Astrocyte (in vitro differentiated cells and primary cell): ENCODE results near the gene GALNT8. TPM values are rescaled to one million over a fixed set of nuclear protein-coding genes. Genes with fewer than 3 reads are reported as not detected.

Experiments used
- DNase-seq: peaks from one replicate; pipeline ENCODE4 v3.0.0-alpha.2; 2010; ENCODE audit warnings: low read depth
- FAIRE-seq: peaks from 2 replicates; lab custom pipeline; 2011; peaks lifted over from hg19 to GRCh38; lab: Jason Lieb, UNC
- H2AFZ ChIP-seq: 2 replicates; pipeline ENCODE4 v1.6.0; 2012; ENCODE audit warnings: low read depth, low read length, inconsistent platforms
- H3K27ac ChIP-seq: 2 replicates; pipeline ENCODE4 v1.5.1; 2011; ENCODE audit warnings: low read depth, low read length, inconsistent platforms
- H3K27me3 ChIP-seq: 2 replicates; pipeline ENCODE4 v1.6.0; 2011; ENCODE audit warnings: low read length, inconsistent platforms; ENCODE audit not compliant: insufficient read depth
- H3K36me3 ChIP-seq: 2 replicates; pipeline ENCODE4 v1.5.1; 2011; ENCODE audit warnings: low read length, inconsistent platforms; ENCODE audit not compliant: insufficient read depth
- H3K4me1 ChIP-seq: 2 replicates; pipeline ENCODE4 v1.5.1; 2011; ENCODE audit warnings: low read length, inconsistent platforms; ENCODE audit not compliant: insufficient read depth
- H3K4me2 ChIP-seq: 2 replicates; pipeline ENCODE4 v1.6.0; 2012; ENCODE audit warnings: low read length, inconsistent platforms
- H3K4me3 ChIP-seq: 2 replicates; pipeline ENCODE4 v1.5.1; 2011; ENCODE audit warnings: low read depth, mild to moderate bottlenecking, low read length, inconsistent platforms; ENCODE audit not compliant: insufficient read depth
- H3K79me2 ChIP-seq: 2 replicates; pipeline ENCODE4 v1.6.0; 2012; ENCODE audit warnings: mild to moderate bottlenecking, low read length, inconsistent platforms; ENCODE audit not compliant: insufficient read depth
- H3K9ac ChIP-seq: 2 replicates; pipeline ENCODE4 v1.6.0; 2012; ENCODE audit warnings: mild to moderate bottlenecking, low read length, inconsistent platforms
- H3K9me3 ChIP-seq: 2 replicates; pipeline ENCODE4 v1.5.1; 2012; ENCODE audit warnings: low read depth, mild to moderate bottlenecking, low read length, inconsistent platforms; ENCODE audit not compliant: insufficient read depth
- H4K20me1 ChIP-seq: 2 replicates; pipeline ENCODE4 v1.6.0; 2012; ENCODE audit warnings: low read length, inconsistent platforms; ENCODE audit not compliant: insufficient read depth
- H3K27ac Mint-ChIP-seq: one replicate; pipeline ENCODE4 v1.8.0; 2021; ENCODE audit warnings: mild to moderate bottlenecking, mixed read lengths; ENCODE audit not compliant: unreplicated experiment
- H3K27me3 Mint-ChIP-seq: one replicate; pipeline ENCODE4 v1.8.0; 2021; ENCODE audit warnings: low read depth, mixed read lengths; ENCODE audit not compliant: unreplicated experiment
- H3K36me3 Mint-ChIP-seq: one replicate; pipeline ENCODE4 v1.8.0; 2021; ENCODE audit warnings: low read depth, mixed read lengths; ENCODE audit not compliant: unreplicated experiment
- H3K4me1 Mint-ChIP-seq: one replicate; pipeline ENCODE4 v1.8.0; 2021; ENCODE audit warnings: low read depth, mixed read lengths; ENCODE audit not compliant: unreplicated experiment
- H3K4me3 Mint-ChIP-seq: one replicate; pipeline ENCODE4 v1.8.0; 2021; ENCODE audit warnings: mild to moderate bottlenecking, moderate library complexity, mixed read lengths; ENCODE audit not compliant: unreplicated experiment
- H3K9me3 Mint-ChIP-seq: one replicate; pipeline ENCODE4 v1.8.0; 2021; ENCODE audit warnings: mild to moderate bottlenecking, mixed read lengths; ENCODE audit not compliant: unreplicated experiment
- CTCF ChIP-seq: IDR thresholded peaks from 2 replicates; pipeline ENCODE4 v1.5.1; 2011; ENCODE audit warnings: low read depth, mild to moderate bottlenecking, inconsistent platforms, low read length, moderate library complexity; ENCODE audit not compliant: insufficient read depth
- EZH2 ChIP-seq: IDR thresholded peaks from 2 replicates; pipeline ENCODE4 v1.6.1; 2012; ENCODE audit warnings: mild to moderate bottlenecking, low read length, inconsistent platforms; ENCODE audit not compliant: insufficient read depth
- total RNA-seq: library from RNA; stranded (reverse); gene quantifications from 2 replicates; pipeline ENCODE4 v1.2.1, GENCODE V29; 2021

Gene GALNT8
- total RNA-seq, 1 donor from 2014 or later: 6.4 TPM

GRCh38 chr12:4681732-4682131 lies 38.5 kb upstream of the GALNT8 start:
- Histone ChIP-seq H2AFZ (no peak overlapping the region), H3K9ac (no peak overlapping the region), H3K4me3 (no peak overlapping the region), H3K4me1 (no peaks in the 10 kb centered on the region), H3K79me2 (no peaks in the 10 kb centered on the region), H3K27ac (no peak overlapping the region), H3K9me3 (no peaks in the 10 kb centered on the region), H3K27me3 (no peaks in the 10 kb centered on the region), H3K36me3 (peaks cover 20% of the 10 kb centered on the region), H4K20me1 (no peaks in the 10 kb centered on the region), H3K4me2 (no peak overlapping the region)
- DNase-seq (no peak), FAIRE-seq (no peak)
- H3K9me3 Mint-ChIP-seq: peaks cover 2% of the 10 kb centered on the region
- peaks cover 6% of the 10 kb centered on the region for H3K4me1 Mint-ChIP-seq
- H3K27me3 Mint-ChIP-seq: no peaks in the 10 kb centered on the region
- H3K27ac Mint-ChIP-seq: no peak overlapping the region
- peaks cover 12% of the 10 kb centered on the region for H3K36me3 Mint-ChIP-seq
- no peak overlapping the region for H3K4me3 Mint-ChIP-seq
- TF ChIP-seq CTCF: no peak
- no peak for TF ChIP-seq EZH2

GRCh38 chr12:4685317-4685716 lies 34.9 kb upstream of the GALNT8 start:
- DNase-seq (no peak), FAIRE-seq (no peak)
- H4K20me1 ChIP-seq: no peaks in the 10 kb centered on the region
- H3K27me3 ChIP-seq: no peaks in the 10 kb centered on the region
- no peaks in the 10 kb centered on the region for H3K79me2 ChIP-seq
- no peak overlapping the region for H3K4me2 ChIP-seq
- no peak overlapping the region for H3K4me3 ChIP-seq
- Mint-ChIP-seq H3K9me3 (no peaks in the 10 kb centered on the region), H3K27ac (no peak overlapping the region), H3K4me1 (peaks cover 3% of the 10 kb centered on the region), H3K36me3 (peaks cover 15% of the 10 kb centered on the region), H3K4me3 (no peak overlapping the region), H3K27me3 (no peaks in the 10 kb centered on the region)
- no peak overlapping the region for H2AFZ ChIP-seq
- no peak overlapping the region for H3K9ac ChIP-seq
- no peak overlapping the region for H3K27ac ChIP-seq
- no peak for TF ChIP-seq CTCF
- TF ChIP-seq EZH2: no peak
- peaks cover 31% of the 10 kb centered on the region for H3K36me3 ChIP-seq
- no peaks in the 10 kb centered on the region for H3K4me1 ChIP-seq
- H3K9me3 ChIP-seq: no peaks in the 10 kb centered on the region

- Histone ChIP-seq H3K27me3 (no peaks in the 10 kb centered on the region), H3K27ac (no peak overlapping the region), H3K4me1 (no peaks in the 10 kb centered on the region), H3K9ac (no peak overlapping the region), H4K20me1 (no peaks in the 10 kb centered on the region), H3K9me3 (no peaks in the 10 kb centered on the region), H3K4me3 (no peak overlapping the region), H3K36me3 (peaks cover 14% of the 10 kb centered on the region), H2AFZ (no peak overlapping the region), H3K79me2 (no peaks in the 10 kb centered on the region), H3K4me2 (no peak overlapping the region)
- Mint-ChIP-seq H3K27ac (no peak overlapping the region), H3K9me3 (peaks cover 2% of the 10 kb centered on the region), H3K27me3 (no peaks in the 10 kb centered on the region), H3K36me3 (peaks cover 10% of the 10 kb centered on the region), H3K4me1 (no peaks in the 10 kb centered on the region), H3K4me3 (no peak overlapping the region)
- no peak for DNase-seq
- FAIRE-seq: no peak
- TF ChIP-seq EZH2: no peak
- TF ChIP-seq CTCF: no peak
These were observed 29.4 kb upstream of the GALNT8 start for GRCh38 chr12:4690760-4691159.
